H1 (cell line): Measurements from ENCODE around the gene CPSF7. TPM values are rescaled to one million over a fixed set of nuclear protein-coding genes. Genes with fewer than 3 reads are reported as not detected.

Experiments used
- CTCF ChIA-PET: fragments of 300-600 bp; sonication (Branson Sonifier 250); formaldehyde crosslinking; loops from one replicate; lab custom pipeline; 2021; ENCODE audit not compliant: partially characterized antibody; lab: Charles Lee
- POLR2A ChIA-PET: fragments of 300-600 bp; sonication (Branson Sonifier 250); formaldehyde crosslinking; loops from one replicate; lab custom pipeline; 2021; ENCODE audit warnings: inconsistent platforms; ENCODE audit not compliant: partially characterized antibody; lab: Charles Lee
- DNase-seq, 2 experiments: peaks; one replicate each; pipeline versions ENCODE4 v3.0.0 to v3.0.0-alpha.2; 2010 to 2022; ENCODE audit warnings: low spot score in 2 of 2, low read depth in 1 of 2, mixed read lengths in 1 of 2
- FAIRE-seq: peaks from 2 replicates; lab custom pipeline; 2011; peaks lifted over from hg19 to GRCh38; lab: Jason Lieb, UNC
- H2AFZ ChIP-seq: 2 replicates; pipeline ENCODE4 v1.8.1; 2012; ENCODE audit warnings: low read length, inconsistent platforms
- H2AK5ac ChIP-seq: 2 replicates; pipeline ENCODE4 v1.6.1; 2013; ENCODE audit warnings: low read depth, low read length
- H2BK120ac ChIP-seq: replicated peaks from 2 replicates; pipeline ENCODE3; 2013; ENCODE audit warnings: low read depth, low read length, inconsistent platforms
- H2BK12ac ChIP-seq: 2 replicates; pipeline ENCODE4 v1.6.1; 2013; ENCODE audit warnings: low read depth, low read length
- H2BK15ac ChIP-seq: 2 replicates; pipeline ENCODE4 v1.6.1; 2013; ENCODE audit warnings: low read length
- H2BK20ac ChIP-seq: 2 replicates; pipeline ENCODE4 v1.6.1; 2013; ENCODE audit warnings: low read length
- H2BK5ac ChIP-seq: 2 replicates; pipeline ENCODE4 v1.6.1; 2013; ENCODE audit warnings: low read depth, low read length
- H3K14ac ChIP-seq: 2 replicates; pipeline ENCODE4 v1.6.1; 2013; ENCODE audit warnings: inconsistent platforms; ENCODE audit not compliant: insufficient read length
- H3K18ac ChIP-seq: 2 replicates; pipeline ENCODE4 v1.6.1; 2013; ENCODE audit warnings: low read length; ENCODE audit errors: extremely low read depth
- H3K23ac ChIP-seq: 2 replicates; pipeline ENCODE4 v1.6.1; 2013; ENCODE audit warnings: inconsistent platforms; ENCODE audit not compliant: insufficient read length
- H3K23me2 ChIP-seq: 2 replicates; pipeline ENCODE4 v1.6.1; 2013; ENCODE audit warnings: low read depth, low read length
- H3K27ac ChIP-seq: 2 replicates; pipeline ENCODE4 v1.6.1; 2011; ENCODE audit warnings: low read depth, low read length, inconsistent platforms
- H3K27me3 ChIP-seq, 4 experiments: replicated peaks in 1 of 4; 1 replicate in 1 of 4; 2 replicates in 3 of 4; pipeline versions ENCODE4 v1.6.1 to v1.8.1; 2011 to 2013; ENCODE audit warnings: low read length in 3 of 4, mild to moderate bottlenecking in 3 of 4, inconsistent platforms in 2 of 4, mixed read lengths in 2 of 4, moderate library complexity in 1 of 4; ENCODE audit not compliant: control insufficient read depth in 3 of 4, insufficient read depth in 3 of 4; ENCODE audit errors: extremely low read depth in 1 of 4
- H3K36me3 ChIP-seq, 4 experiments: 2 replicates each; pipeline versions ENCODE4 v1.6.1 to v1.8.1; 2011 to 2013; ENCODE audit warnings: mild to moderate bottlenecking in 4 of 4, low read length in 3 of 4, moderate library complexity in 2 of 4, control low read depth in 1 of 4, inconsistent platforms in 1 of 4; ENCODE audit not compliant: insufficient read depth in 4 of 4, control insufficient read depth in 2 of 4
- H3K4ac ChIP-seq: replicated peaks from 2 replicates; pipeline ENCODE3; 2013; ENCODE audit warnings: low read length, low read depth, mixed read lengths, inconsistent platforms; ENCODE audit not compliant: insufficient read length
- H3K4me1 ChIP-seq, 4 experiments: replicated peaks in 1 of 4; 1 replicate in 1 of 4; 2 replicates in 3 of 4; pipeline versions ENCODE4 v1.6.1 to v1.8.1; 2011 to 2013; ENCODE audit warnings: low read length in 3 of 4, inconsistent platforms in 2 of 4, mixed read lengths in 1 of 4; ENCODE audit not compliant: insufficient read depth in 4 of 4, control insufficient read depth in 3 of 4
- H3K4me2 ChIP-seq, 2 experiments: 2 replicates each; pipeline versions ENCODE4 v1.6.1 to v1.8.1; 2011 to 2013; ENCODE audit warnings: low read depth in 2 of 2, low read length in 2 of 2, control low read depth in 1 of 2, inconsistent platforms in 1 of 2, mild to moderate bottlenecking in 1 of 2; ENCODE audit not compliant: insufficient read depth in 1 of 2
- H3K4me3 ChIP-seq, 4 experiments: fragments of 200-600, 300-600 bp in 1 of 4; sonication (generic), shearing (Covaris generic), sonication (Bioruptor Twin) in 1 of 4; 2 replicates each; pipeline versions ENCODE4 v1.5.1 to v1.8.1; 2011 to 2016; ENCODE audit warnings: low read length in 4 of 4, low read depth in 3 of 4, control low read depth in 2 of 4, inconsistent platforms in 2 of 4, mild to moderate bottlenecking in 2 of 4, mixed read lengths in 1 of 4, moderate library complexity in 1 of 4; ENCODE audit not compliant: insufficient read depth in 2 of 4; ENCODE audit errors: extremely low read depth in 1 of 4
- H3K56ac ChIP-seq: replicated peaks from 2 replicates; pipeline ENCODE3; 2013; ENCODE audit warnings: low read depth, mild to moderate bottlenecking, mixed read lengths, low read length, inconsistent platforms; ENCODE audit not compliant: insufficient read length
- H3K79me1 ChIP-seq: 2 replicates; pipeline ENCODE4 v1.6.1; 2013; ENCODE audit warnings: low read depth, low read length, control low read depth
- H3K79me2 ChIP-seq, 2 experiments: 2 replicates each; pipeline versions ENCODE4 v1.6.1 to v1.8.1; 2012 to 2013; ENCODE audit warnings: low read length in 2 of 2, mild to moderate bottlenecking in 2 of 2, inconsistent platforms in 1 of 2; ENCODE audit not compliant: insufficient read depth in 2 of 2, control insufficient read depth in 1 of 2
- H3K9ac ChIP-seq, 4 experiments: replicated peaks in 1 of 4; 1 replicate in 1 of 4; 2 replicates in 3 of 4; pipeline versions ENCODE4 v1.6.1 to v1.8.1; 2011 to 2013; ENCODE audit warnings: low read depth in 3 of 4, low read length in 3 of 4, control low read depth in 2 of 4, mild to moderate bottlenecking in 2 of 4, moderate library complexity in 2 of 4, inconsistent platforms in 1 of 4; ENCODE audit errors: extremely low read depth in 1 of 4
- H3K9me3 ChIP-seq, 2 experiments: 2 replicates each; pipeline versions ENCODE4 v1.6.1 to v1.8.1; 2012 to 2013; ENCODE audit warnings: mild to moderate bottlenecking in 2 of 2, moderate library complexity in 2 of 2, control low read depth in 1 of 2, inconsistent platforms in 1 of 2, low read depth in 1 of 2, low read length in 1 of 2, mixed read lengths in 1 of 2; ENCODE audit not compliant: insufficient read depth in 2 of 2
- H4K20me1 ChIP-seq, 2 experiments: replicated peaks in 1 of 2; 2 replicates each; pipeline versions ENCODE3 to v1.8.1; 2011 to 2013; ENCODE audit warnings: inconsistent platforms in 2 of 2, low read length in 2 of 2, mild to moderate bottlenecking in 1 of 2; ENCODE audit not compliant: insufficient read depth in 2 of 2, control insufficient read depth in 1 of 2
- H4K5ac ChIP-seq: 2 replicates; pipeline ENCODE4 v1.6.1; 2013; ENCODE audit warnings: low read length, low read depth, mixed read lengths, inconsistent platforms; ENCODE audit not compliant: insufficient read length
- H4K8ac ChIP-seq: 2 replicates; pipeline ENCODE4 v1.8.0; 2013; ENCODE audit warnings: mild to moderate bottlenecking, moderate library complexity, low read length, inconsistent platforms; ENCODE audit not compliant: insufficient read depth; ENCODE audit errors: extremely low read depth
- H4K91ac ChIP-seq: replicated peaks from 2 replicates; pipeline ENCODE3; 2013; ENCODE audit warnings: low read length, mixed read lengths, inconsistent platforms; ENCODE audit not compliant: insufficient read length
- BACH1 ChIP-seq: IDR thresholded peaks from 2 replicates; pipeline ENCODE4 v1.6.1; 2012; ENCODE audit warnings: low read length, improper control_type of control experiment
- CTBP2 ChIP-seq: IDR thresholded peaks from 2 replicates; pipeline ENCODE4 v1.7.0; 2011; ENCODE audit warnings: borderline replicate concordance, mild to moderate bottlenecking, moderate library complexity, mixed read lengths, low read length; ENCODE audit not compliant: insufficient read depth, insufficient read length
- GABPA ChIP-seq: IDR thresholded peaks from 2 replicates; pipeline ENCODE4 v1.6.1; 2011; ENCODE audit warnings: mild to moderate bottlenecking, low read length, moderate library complexity, borderline replicate concordance; ENCODE audit not compliant: insufficient read depth
- KDM4A ChIP-seq: IDR thresholded peaks from one replicate; pipeline ENCODE4 v1.7.1; 2012; ENCODE audit warnings: low read depth, mild to moderate bottlenecking, moderate library complexity, low read length, inconsistent platforms; ENCODE audit not compliant: severe bottlenecking
- NRF1 ChIP-seq: IDR thresholded peaks from 2 replicates; pipeline ENCODE4 v1.6.1; 2011; ENCODE audit warnings: mild to moderate bottlenecking, low read depth, low read length, improper control_type of control experiment
- PHF8 ChIP-seq: fragments of 200-600 bp; sonication (generic); conservative IDR thresholded peaks from 2 replicates; pipeline ENCODE4 v1.7.1; 2012; ENCODE audit warnings: low read depth, mild to moderate bottlenecking, inconsistent platforms, low read length, moderate library complexity
- POLR2AphosphoS5 ChIP-seq: IDR thresholded peaks from 2 replicates; pipeline ENCODE4 v1.6.1; 2011; ENCODE audit warnings: low read depth, low read length
- RNF2 ChIP-seq: fragments of 200-900, 300-1000 bp; sonication (generic); IDR thresholded peaks from 2 replicates; pipeline ENCODE4 v1.7.1; 2016; ENCODE audit warnings: borderline replicate concordance, low read depth, mild to moderate bottlenecking, antibody characterized with exemption, low read length; ENCODE audit not compliant: poor library complexity, severe bottlenecking; ENCODE audit errors: missing control alignments
- SIRT6 ChIP-seq: IDR thresholded peaks from one replicate; pipeline ENCODE4 v1.7.1; 2012; ENCODE audit warnings: low read length, inconsistent platforms
- SUZ12 ChIP-seq: fragments of 200-600 bp; sonication (generic); IDR thresholded peaks from 2 replicates; pipeline ENCODE4 v1.6.1; 2012; ENCODE audit warnings: mild to moderate bottlenecking, inconsistent platforms, low read length, moderate library complexity, mixed read lengths
- WGBS, 2 experiments: shearing (Covaris generic) in 1 of 2; methylation state at CpG; one replicate each; pipeline versions ENCODE4 v1.1.6 to v1.1.7; 2013 to 2015; ENCODE audit warnings: low lambda C conversion rate in 2 of 2, mixed read lengths in 2 of 2, inconsistent platforms in 1 of 2, low coverage in 1 of 2, missing lambda C conversion rate in 1 of 2; ENCODE audit not compliant: insufficient replicate concordance in 2 of 2, insufficient coverage in 1 of 2, insufficient read length in 1 of 2; ENCODE audit errors: extremely low coverage in 1 of 2, missing lambda C conversion rate in 1 of 2; 5-methylcytosine and 5-hydroxymethylcytosine counted together
- polyA plus RNA-seq, 7 experiments: library from polyadenylated mRNA; depleted of rRNA in 3 of 7; stranded (reverse) in 5 of 7; unstranded in 2 of 7; fragments of >200 nt in 5 of 7; fragments of 200-250 nt in 2 of 7; gene quantifications; 1 replicate in 5 of 7; 2 replicates in 1 of 7; 4 replicates in 1 of 7; pipeline versions ENCODE4 v1.2.1 to v1.2.3, GENCODE V29; 2011 to 2013; ENCODE audit warnings: missing spikeins in 2 of 7, mixed read lengths in 2 of 7
- total RNA-seq: library from RNA; stranded (reverse); fragmentation: NEBNext Ultra II Directional; extraction: Animal tissue kit (Norgen Biotek cat#: 25700); gene quantifications from 2 replicates; pipeline ENCODE4 v1.2.1, GENCODE V29; 2021
- TF ChIP-seq, protein P1 (sequence below): IDR thresholded peaks from 2 replicates; pipeline ENCODE4 v1.6.1; 2012; ENCODE audit warnings: inconsistent platforms
- TF ChIP-seq, protein P2 (sequence below): IDR thresholded peaks from 2 replicates; pipeline ENCODE4 v1.6.1; 2011; ENCODE audit warnings: low read length, improper control_type of control experiment

Gene CPSF7
- total and polyA plus RNA-seq, 2 of the 8 experiments (the other 6 are each of a cell fraction or from before 2014, with no cell fraction given), result 95.9 to 122 TPM

DNA sequence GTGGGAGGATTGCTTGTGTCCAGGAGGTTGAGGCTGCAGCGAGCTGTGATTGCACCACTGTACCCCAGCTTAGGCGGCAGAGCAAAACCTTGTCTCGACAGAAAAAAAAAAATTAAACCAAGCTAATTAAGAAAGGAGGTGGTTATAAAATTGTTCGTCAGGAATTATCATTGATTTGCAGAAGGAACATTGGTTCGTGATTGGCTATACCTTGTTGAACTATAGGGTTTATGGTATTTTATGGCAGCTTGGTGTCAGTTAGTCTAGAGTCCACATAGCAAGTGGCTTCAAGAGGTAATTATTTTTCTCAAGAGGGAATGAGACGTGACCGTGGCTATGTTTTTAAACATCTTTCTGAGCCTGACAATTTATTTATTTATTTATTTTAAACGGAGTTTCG is 48.9 kb downstream of the CPSF7 start:
- H3K4me3 ChIP-seq, result no peak overlapping the region
- H3K9ac ChIP-seq, result no peak overlapping the region
- H3K27ac ChIP-seq, result no peak overlapping the region
- H2BK5ac ChIP-seq, result no peak overlapping the region
- ChIA-PET CTCF (interaction anchor here (0.7 to 9.4 kb wide), 4 partner anchors 16 to 87 kb away, joined by 3 to 290 read pairs (median 102); partner anchors contain the start of genes CYB561A3, DDB1, TKFC and TMEM138), POLR2A (interaction anchor here (0.9 to 38.6 kb wide), 4 partner anchors 11 to 48 kb away, joined by 3 to 1106 read pairs (median 11); partner anchors contain the start of genes CPSF7, CYB561A3, DDB1 and TKFC)
- FAIRE-seq, result no peak
- no peaks in the 10 kb centered on the region for H3K4me1 ChIP-seq
- H2BK20ac ChIP-seq, result no peak overlapping the region
- H2BK120ac ChIP-seq, result no peak overlapping the region
- H2AFZ ChIP-seq, result no peak overlapping the region
- DNase-seq, result no peak
- no peak overlapping the region for H3K56ac ChIP-seq
- H3K36me3 ChIP-seq, result no peaks in the 10 kb centered on the region
- no peaks in the 10 kb centered on the region for H3K27me3 ChIP-seq
- H3K4me2 ChIP-seq, result no peak overlapping the region
- no peaks in the 10 kb centered on the region for H3K9me3 ChIP-seq
- H2BK12ac ChIP-seq, result no peak overlapping the region
- no peaks in the 10 kb centered on the region for H3K23me2 ChIP-seq
- no peak overlapping the region for H3K23ac ChIP-seq
- H3K79me2 ChIP-seq, result no peaks in the 10 kb centered on the region
- no peak overlapping the region for H3K18ac ChIP-seq
- H4K91ac ChIP-seq, result no peak overlapping the region
- no peak overlapping the region for H2BK15ac ChIP-seq
- H3K79me1 ChIP-seq, result no peaks in the 10 kb centered on the region
- H3K4ac ChIP-seq, result no peak overlapping the region
- no peak overlapping the region for H4K8ac ChIP-seq
- WGBS, 2 experiments, result 95% methylated on average over 9 of the region's 9 CpGs; no CpG with 5 or more reads in 1 of the 2 experiments
- H4K5ac ChIP-seq, result no peak overlapping the region
- no peaks in the 10 kb centered on the region for H4K20me1 ChIP-seq
- H3K14ac ChIP-seq, result no peak overlapping the region
- no peak overlapping the region for H2AK5ac ChIP-seq
- TF ChIP-seq SUZ12 (no peak), CTBP2 (no peak), PHF8 (no peak), POLR2AphosphoS5 (no peak), GABPA (no peak), RNF2 (no peak), SIRT6 (no peak), NRF1 (no peak), BACH1 (no peak), KDM4A (no peak)
- TF ChIP-seq, protein P1, sequence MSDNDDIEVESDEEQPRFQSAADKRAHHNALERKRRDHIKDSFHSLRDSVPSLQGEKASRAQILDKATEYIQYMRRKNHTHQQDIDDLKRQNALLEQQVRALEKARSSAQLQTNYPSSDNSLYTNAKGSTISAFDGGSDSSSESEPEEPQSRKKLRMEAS, result no peak
- TF ChIP-seq, protein P2, sequence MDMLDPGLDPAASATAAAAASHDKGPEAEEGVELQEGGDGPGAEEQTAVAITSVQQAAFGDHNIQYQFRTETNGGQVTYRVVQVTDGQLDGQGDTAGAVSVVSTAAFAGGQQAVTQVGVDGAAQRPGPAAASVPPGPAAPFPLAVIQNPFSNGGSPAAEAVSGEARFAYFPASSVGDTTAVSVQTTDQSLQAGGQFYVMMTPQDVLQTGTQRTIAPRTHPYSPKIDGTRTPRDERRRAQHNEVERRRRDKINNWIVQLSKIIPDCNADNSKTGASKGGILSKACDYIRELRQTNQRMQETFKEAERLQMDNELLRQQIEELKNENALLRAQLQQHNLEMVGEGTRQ, result no peak
